Natural killer cell treated with Interleukin-12 subunit alpha and Interleukin-12 subunit beta and Interleukin-15 and Interleukin-18, amount 100 ng/mL, for 72 hours (primary cell): Measurements from ENCODE around the gene PCDHGA6. TPM values are rescaled to one million over a fixed set of nuclear protein-coding genes. Genes with fewer than 3 reads are reported as not detected.
"Not testable (repeated sequence)": the region's sequence is repeated elsewhere in the genome, so short reads cannot be mapped to it uniquely, and the experiment has no call there.

ENCODE experiments used
- ATAC-seq, 2 donors: fragments of 150-1000 bp; cut with Tn5 transposase in 1 of 2; sonication (Bioruptor Pico), chemical (Tn5 transposase) in 1 of 2; 2 replicates each; pipeline ENCODE4 v1.10.0; 2021
- DNase-seq: peaks from one replicate; pipeline ENCODE4 v3.0.0; 2022; ENCODE audit warnings: low spot score
- H3K27ac Mint-ChIP-seq, 2 donors: 1 replicate in 1 of 2; 2 replicates in 1 of 2; pipeline ENCODE4 v1.8.0; 2022; ENCODE audit warnings: mixed read lengths in 2 of 2, mild to moderate bottlenecking in 1 of 2, moderate library complexity in 1 of 2
- H3K27me3 Mint-ChIP-seq, 2 donors: 1 replicate in 1 of 2; 2 replicates in 1 of 2; pipeline ENCODE4 v1.8.0; 2022; ENCODE audit warnings: mixed read lengths in 2 of 2
- H3K36me3 Mint-ChIP-seq: one replicate; pipeline ENCODE4 v1.8.0; 2022; ENCODE audit warnings: mixed read lengths
- H3K4me1 Mint-ChIP-seq, 2 donors: 1 replicate in 1 of 2; 2 replicates in 1 of 2; pipeline ENCODE4 v1.8.0; 2022; ENCODE audit warnings: low read depth in 2 of 2, mixed read lengths in 2 of 2, mild to moderate bottlenecking in 1 of 2
- H3K4me3 Mint-ChIP-seq: one replicate; pipeline ENCODE4 v1.8.0; 2022; ENCODE audit warnings: mixed read lengths
- H3K9me3 Mint-ChIP-seq: 2 replicates; pipeline ENCODE4 v1.8.0; 2022; ENCODE audit warnings: mixed read lengths
- total RNA-seq, 2 donors: library from RNA; stranded (reverse); gene quantifications; one replicate each; pipeline ENCODE4 v1.2.3, GENCODE V29; 2022

The PCDHGA6 gene
- total RNA-seq, 2 donors from 2014 or later, result 0.40 to 0.73 TPM

DNA sequence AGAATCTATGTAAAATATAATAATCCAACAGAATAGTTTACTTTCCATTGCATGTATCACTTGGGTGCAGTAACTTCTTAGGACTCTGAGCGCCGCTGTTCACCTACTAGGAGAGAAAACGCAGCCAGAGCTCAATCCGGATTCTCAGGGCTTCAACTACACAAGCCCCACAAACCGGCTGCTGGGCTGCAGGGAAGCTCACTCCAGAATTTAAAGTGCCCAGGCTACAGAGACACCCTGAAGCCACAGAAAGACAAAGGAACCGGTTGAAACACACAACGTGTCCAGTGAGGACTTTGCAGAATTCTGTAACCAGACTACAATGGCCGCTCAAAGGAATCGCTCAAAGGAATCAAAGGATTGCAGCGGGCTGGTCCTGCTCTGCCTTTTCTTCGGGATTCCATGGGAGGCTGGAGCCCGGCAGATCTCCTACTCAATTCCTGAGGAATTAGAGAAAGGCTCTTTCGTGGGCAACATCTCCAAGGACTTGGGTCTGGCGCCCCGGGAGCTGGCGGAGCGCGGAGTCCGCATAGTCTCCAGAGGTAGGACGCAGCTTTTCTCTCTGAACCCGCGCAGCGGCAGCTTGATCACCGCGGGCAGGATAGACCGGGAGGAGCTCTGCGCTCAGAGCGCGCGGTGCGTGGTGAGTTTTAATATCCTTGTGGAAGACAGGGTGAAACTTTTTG is 39.3 kb downstream of the PCDHGA6 start, which contains the start of gene PCDHGA10:
TSS of gene PCDHGA10 (plus strand) at position 134 of the 686 bp plus-strand sequence. CDS start at position 323, 189 bp downstream.
- H3K9me3 Mint-ChIP-seq, result peaks cover 2% of the 10 kb centered on the region
- peak within 1 kb of the TSS; percentile 34 to 58 for H3K27ac Mint-ChIP-seq
- peak within 1 kb of the TSS; percentile 92 for H3K4me3 Mint-ChIP-seq
- H3K4me1 Mint-ChIP-seq, result peaks cover 31 to 41% of the 10 kb centered on the region in 2 donors
- DNase-seq (no peak), ATAC-seq (peak; percentile 74 to 75)
- H3K36me3 Mint-ChIP-seq, result peaks cover 39% of the 10 kb centered on the region
- peaks cover 26 to 62% of the 10 kb centered on the region in 2 donors for H3K27me3 Mint-ChIP-seq

DNA sequence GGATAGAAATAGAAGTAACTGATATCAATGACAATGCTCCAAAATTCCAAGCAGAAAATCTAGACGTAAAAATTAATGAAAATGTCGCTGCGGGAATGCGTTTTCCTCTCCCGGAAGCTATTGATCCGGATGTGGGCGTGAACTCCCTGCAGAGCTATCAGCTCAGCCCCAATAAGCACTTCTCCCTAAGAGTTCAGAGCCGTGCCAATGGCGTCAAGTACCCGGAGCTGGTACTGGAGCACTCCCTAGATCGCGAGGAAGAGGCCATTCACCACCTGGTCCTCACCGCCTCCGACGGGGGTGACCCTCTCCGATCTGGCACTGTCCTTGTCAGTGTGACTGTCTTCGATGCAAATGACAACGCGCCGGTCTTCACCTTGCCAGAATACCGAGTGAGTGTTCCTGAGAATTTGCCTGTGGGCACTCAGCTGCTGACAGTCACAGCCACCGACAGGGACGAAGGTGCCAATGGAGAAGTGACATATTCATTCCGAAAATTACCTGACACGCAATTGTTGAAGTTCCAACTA is 39.9 kb downstream of the PCDHGA6 start:
- ATAC-seq (no peak), DNase-seq (no peak)
- H3K4me3 Mint-ChIP-seq, result peak overlapping the region; percentile 92
- peaks cover 28 to 62% of the 10 kb centered on the region in 2 donors for H3K27me3 Mint-ChIP-seq
- peaks cover 30 to 43% of the 10 kb centered on the region in 2 donors for H3K4me1 Mint-ChIP-seq
- peaks cover 5% of the 10 kb centered on the region for H3K9me3 Mint-ChIP-seq
- H3K36me3 Mint-ChIP-seq, result peaks cover 40% of the 10 kb centered on the region
- peak overlapping the region; percentile 34 to 58 for H3K27ac Mint-ChIP-seq

DNA sequence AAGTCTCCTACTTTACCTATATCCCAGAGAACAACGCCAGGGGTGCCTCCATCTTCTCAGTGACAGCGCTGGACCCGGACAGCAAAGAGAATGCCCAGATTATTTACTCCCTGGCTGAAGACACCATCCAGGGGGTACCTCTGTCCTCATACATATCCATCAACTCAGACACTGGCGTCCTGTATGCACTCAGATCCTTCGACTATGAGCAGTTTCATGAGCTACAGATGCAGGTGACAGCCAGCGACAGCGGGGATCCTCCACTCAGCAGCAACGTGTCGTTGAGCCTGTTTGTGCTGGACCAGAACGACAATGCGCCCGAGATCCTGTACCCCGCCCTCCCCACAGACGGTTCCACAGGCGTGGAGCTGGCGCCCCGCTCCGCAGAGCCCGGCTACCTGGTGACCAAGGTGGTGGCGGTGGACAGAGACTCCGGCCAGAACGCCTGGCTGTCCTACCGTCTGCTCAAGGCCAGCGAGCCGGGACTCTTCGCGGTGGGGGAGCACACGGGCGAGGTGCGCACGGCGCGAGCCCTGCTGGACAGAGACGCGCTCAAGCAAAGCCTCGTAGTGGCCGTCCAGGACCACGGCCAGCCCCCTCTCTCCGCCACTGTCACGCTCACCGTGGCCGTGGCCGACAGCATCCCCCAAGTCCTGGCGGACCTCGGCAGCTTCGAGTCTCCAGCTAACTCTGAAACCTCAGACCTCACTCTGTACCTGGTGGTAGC is 41.0 kb downstream of the PCDHGA6 start:
- H3K27me3 Mint-ChIP-seq, result peaks cover 27 to 60% of the 10 kb centered on the region in 2 donors
- not testable (repeated sequence) for DNase-seq, H3K27ac Mint-ChIP-seq, ATAC-seq, H3K9me3 Mint-ChIP-seq
- peak overlapping the region; percentile 62 for H3K4me3 Mint-ChIP-seq
- H3K4me1 Mint-ChIP-seq, result peaks cover 24 to 45% of the 10 kb centered on the region in 2 donors
- H3K36me3 Mint-ChIP-seq, result peaks cover 36% of the 10 kb centered on the region

DNA sequence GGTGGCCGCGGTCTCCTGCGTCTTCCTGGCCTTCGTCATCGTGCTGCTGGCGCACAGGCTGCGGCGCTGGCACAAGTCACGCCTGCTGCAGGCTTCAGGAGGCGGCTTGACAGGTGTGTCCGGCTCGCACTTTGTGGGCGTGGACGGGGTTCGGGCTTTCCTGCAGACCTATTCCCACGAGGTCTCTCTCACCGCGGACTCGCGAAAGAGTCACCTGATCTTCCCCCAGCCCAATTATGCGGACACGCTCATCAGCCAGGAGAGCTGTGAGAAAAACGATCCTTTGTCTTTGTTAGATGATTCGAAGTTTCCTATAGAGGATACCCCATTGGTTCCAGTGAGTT is 41.6 kb downstream of the PCDHGA6 start:
- not testable (repeated sequence) for H3K27ac Mint-ChIP-seq, DNase-seq, H3K9me3 Mint-ChIP-seq, ATAC-seq
- peaks cover 22 to 42% of the 10 kb centered on the region in 2 donors for H3K4me1 Mint-ChIP-seq
- H3K4me3 Mint-ChIP-seq, result peak overlapping the region; percentile 62
- peaks cover 33% of the 10 kb centered on the region for H3K36me3 Mint-ChIP-seq
- H3K27me3 Mint-ChIP-seq, result peaks cover 25 to 60% of the 10 kb centered on the region in 2 donors

DNA sequence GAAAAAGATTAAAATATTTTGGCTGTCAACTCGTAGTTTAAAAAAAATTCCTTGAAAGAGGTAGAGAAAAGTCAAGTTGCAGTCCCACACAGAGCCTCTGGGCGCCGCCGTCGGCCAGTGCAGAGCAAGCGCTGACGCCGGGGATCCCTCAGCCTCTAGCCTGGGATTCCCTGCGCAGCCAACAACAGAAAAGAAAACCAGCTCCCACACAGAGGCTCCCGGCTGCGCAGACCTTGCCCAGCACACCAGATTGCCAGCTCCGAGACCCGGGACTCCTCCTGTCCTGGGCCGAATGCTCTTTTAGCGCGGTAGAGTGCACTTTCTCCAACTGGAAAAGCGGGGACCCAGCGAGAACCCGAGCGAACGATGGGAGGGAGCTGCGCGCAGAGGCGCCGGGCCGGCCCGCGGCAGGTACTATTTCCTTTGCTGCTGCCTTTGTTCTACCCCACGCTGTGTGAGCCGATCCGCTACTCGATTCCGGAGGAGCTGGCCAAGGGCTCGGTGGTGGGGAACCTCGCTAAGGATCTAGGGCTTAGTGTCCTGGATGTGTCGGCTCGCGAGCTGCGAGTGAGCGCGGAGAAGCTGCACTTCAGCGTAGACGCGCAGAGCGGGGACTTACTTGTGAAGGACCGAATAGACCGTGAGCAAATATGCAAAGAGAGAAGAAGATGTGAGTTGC is 43.9 kb downstream of the PCDHGA6 start, which contains the start of gene PCDHGB7:
TSS of gene PCDHGB7 (plus strand) at position 184 of the 679 bp plus-strand sequence. CDS start at position 367, 183 bp downstream.
- Mint-ChIP-seq H3K4me3 (peak within 1 kb of the TSS; percentile 76), H3K4me1 (peaks cover 20 to 51% of the 10 kb centered on the region in 2 donors), H3K27ac (peak within 1 kb of the TSS in 1 of 2 donors; percentile 18), H3K27me3 (peaks cover 35 to 78% of the 10 kb centered on the region in 2 donors), H3K36me3 (peaks cover 30% of the 10 kb centered on the region)
- DNase-seq, result peak; percentile 76
- ATAC-seq, result peak; percentile 82 to 92
- not testable (repeated sequence) for H3K9me3 Mint-ChIP-seq

DNA sequence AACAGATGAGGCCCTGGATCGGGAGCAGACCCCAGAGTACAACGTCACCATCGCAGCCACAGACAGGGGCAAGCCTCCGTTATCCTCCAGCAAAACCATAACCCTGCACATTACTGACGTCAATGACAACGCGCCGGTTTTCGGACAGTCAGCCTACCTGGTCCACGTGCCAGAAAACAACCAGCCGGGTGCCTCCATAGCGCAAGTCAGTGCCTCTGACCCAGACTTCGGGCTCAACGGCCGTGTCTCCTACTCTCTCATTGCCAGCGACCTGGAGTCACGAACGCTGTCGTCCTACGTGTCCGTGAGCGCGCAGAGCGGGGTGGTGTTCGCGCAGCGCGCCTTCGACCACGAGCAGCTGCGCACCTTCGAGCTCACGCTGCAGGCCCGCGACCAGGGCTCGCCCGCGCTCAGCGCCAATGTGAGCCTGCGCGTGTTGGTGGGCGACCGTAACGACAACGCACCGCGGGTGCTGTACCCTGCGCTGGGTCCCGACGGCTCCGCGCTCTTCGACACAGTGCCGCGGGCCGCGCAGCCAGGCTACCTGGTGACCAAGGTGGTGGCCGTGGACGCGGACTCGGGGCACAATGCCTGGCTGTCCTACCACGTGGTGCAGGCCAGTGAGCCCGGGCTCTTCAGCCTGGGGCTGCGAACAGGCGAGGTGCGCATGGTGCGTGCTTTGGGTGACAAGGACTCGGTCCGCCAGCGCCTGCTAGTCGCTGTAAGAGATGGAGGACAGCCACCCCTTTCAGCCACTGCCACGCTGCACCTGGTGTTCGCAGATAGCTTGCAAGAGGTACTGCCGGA is 45.6 kb downstream of the PCDHGA6 start:
- H3K4me3 Mint-ChIP-seq, result no peak overlapping the region
- no peak overlapping the region for H3K27ac Mint-ChIP-seq
- no peak for ATAC-seq
- H3K4me1 Mint-ChIP-seq, result peaks cover 10 to 34% of the 10 kb centered on the region in 2 donors
- DNase-seq, result no peak
- peaks cover 23% of the 10 kb centered on the region for H3K36me3 Mint-ChIP-seq
- H3K9me3 Mint-ChIP-seq, result peaks cover 7% of the 10 kb centered on the region
- peaks cover 33 to 70% of the 10 kb centered on the region in 2 donors for H3K27me3 Mint-ChIP-seq

DNA sequence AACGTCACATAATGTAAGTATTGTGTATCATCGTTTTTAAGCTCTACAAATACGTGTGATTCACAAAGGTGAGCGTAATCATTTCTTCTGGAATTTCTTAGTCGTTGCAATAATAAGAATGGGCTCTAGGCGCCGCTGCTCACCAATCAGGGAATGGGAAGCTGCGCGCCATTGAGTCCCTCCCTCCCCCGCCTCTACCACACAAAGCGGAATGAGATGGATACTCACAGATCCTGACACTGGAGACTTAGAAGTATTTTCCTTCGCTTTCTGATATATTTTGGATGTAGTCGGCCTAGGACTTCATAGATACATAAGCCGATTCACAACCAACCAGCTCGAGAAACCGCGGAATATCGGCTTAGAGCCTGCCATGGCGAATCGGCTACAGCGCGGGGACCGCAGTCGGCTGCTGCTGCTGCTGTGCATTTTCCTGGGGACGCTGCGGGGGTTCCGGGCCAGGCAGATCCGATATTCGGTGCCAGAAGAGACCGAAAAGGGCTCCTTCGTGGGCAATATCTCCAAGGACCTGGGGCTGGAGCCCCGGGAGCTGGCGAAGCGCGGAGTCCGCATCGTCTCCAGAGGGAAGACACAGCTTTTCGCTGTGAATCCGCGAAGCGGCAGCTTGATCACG is 47.3 kb downstream of the PCDHGA6 start, which contains the start of gene PCDHGA11:
TSS of gene PCDHGA11 (plus strand) at position 197 of the 634 bp plus-strand sequence. CDS start at position 374, 177 bp downstream.
- peak; percentile 50 to 62 for ATAC-seq
- H3K27ac Mint-ChIP-seq, result no peak within 1 kb of the TSS
- H3K4me1 Mint-ChIP-seq, result peaks cover 6 to 23% of the 10 kb centered on the region in 2 donors
- no peak for DNase-seq
- H3K36me3 Mint-ChIP-seq, result peaks cover 20% of the 10 kb centered on the region
- peaks cover 36 to 66% of the 10 kb centered on the region in 2 donors for H3K27me3 Mint-ChIP-seq
- H3K4me3 Mint-ChIP-seq, result peak within 1 kb of the TSS; percentile 79
- peaks cover 7% of the 10 kb centered on the region for H3K9me3 Mint-ChIP-seq

DNA sequence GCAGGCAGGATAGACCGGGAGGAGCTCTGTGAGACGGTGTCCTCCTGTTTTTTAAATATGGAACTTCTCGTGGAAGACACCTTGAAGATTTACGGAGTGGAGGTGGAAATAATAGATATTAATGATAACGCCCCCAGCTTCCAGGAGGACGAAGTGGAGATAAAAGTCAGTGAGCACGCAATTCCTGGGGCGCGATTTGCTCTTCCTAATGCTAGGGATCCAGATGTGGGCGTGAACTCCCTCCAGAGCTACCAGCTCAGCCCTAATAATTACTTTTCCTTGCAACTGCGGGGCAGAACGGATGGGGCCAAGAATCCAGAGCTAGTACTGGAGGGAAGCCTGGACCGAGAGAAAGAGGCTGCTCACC is 47.8 kb downstream of the PCDHGA6 start:
- ATAC-seq (no peak), DNase-seq (no peak)
- peaks cover 20% of the 10 kb centered on the region for H3K36me3 Mint-ChIP-seq
- peak overlapping the region; percentile 79 for H3K4me3 Mint-ChIP-seq
- peaks cover 36 to 61% of the 10 kb centered on the region in 2 donors for H3K27me3 Mint-ChIP-seq
- peaks cover 7% of the 10 kb centered on the region for H3K9me3 Mint-ChIP-seq
- H3K4me1 Mint-ChIP-seq, result peaks cover 6 to 23% of the 10 kb centered on the region in 2 donors
- H3K27ac Mint-ChIP-seq, result no peak overlapping the region

DNA sequence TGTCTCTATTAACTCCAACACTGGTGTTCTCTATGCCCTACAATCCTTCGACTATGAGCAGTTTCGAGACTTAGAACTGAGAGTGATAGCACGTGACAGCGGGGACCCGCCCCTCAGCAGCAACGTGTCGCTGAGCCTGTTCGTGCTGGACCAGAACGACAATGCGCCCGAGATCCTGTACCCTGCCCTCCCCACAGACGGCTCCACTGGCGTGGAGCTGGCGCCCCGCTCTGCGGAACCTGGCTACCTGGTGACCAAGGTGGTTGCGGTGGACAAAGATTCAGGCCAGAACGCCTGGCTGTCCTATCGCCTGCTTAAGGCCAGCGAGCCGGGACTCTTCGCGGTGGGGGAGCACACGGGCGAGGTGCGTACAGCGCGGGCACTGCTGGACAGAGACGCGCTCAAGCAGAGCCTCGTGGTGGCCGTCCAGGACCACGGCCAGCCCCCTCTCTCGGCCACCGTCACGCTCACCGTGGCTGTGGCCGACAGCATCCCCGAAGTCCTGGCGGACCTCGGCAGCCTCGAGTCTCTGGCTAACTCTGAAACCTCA is 49.1 kb downstream of the PCDHGA6 start:
- DNase-seq (no peak), ATAC-seq (no peak)
- Mint-ChIP-seq H3K27ac (no peak overlapping the region), H3K27me3 (peaks cover 38 to 58% of the 10 kb centered on the region in 2 donors), H3K36me3 (peaks cover 18% of the 10 kb centered on the region), H3K4me3 (peak overlapping the region; percentile 18), H3K9me3 (peaks cover 7% of the 10 kb centered on the region), H3K4me1 (peaks cover 5 to 21% of the 10 kb centered on the region in 2 donors)

DNA sequence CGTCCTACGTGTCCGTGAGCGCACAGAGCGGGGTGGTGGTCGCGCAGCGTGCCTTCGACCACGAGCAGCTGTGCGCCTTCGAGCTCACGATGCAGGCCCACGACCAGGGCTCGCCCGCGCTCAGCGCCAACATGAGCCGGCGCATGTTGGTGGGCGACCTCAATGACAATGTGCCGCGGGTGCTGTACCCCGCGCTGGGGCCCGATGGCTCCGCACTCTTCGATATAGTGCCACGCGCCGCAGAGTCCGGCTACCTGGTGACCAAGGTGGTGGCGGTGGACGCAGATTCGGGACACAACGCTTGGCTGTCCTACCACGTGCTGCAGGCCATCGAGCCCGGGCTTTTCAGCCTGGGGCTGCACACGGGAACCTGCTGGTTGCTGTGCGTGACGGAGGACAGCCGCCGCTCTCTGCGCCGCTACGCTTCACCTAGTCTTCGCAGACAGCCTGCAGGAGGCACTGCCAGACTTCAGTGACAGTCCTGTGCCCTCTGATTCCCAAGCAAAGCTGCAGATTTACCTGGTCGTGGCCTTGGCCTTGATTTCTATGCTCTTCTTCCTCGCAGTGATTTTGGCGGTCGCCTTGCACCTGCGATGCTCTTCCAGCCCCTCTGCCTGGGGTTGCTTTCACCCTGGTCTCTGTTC is 54.2 kb downstream of the PCDHGA6 start:
- Mint-ChIP-seq H3K27ac (no peak overlapping the region), H3K36me3 (peaks cover 29% of the 10 kb centered on the region), H3K27me3 (peaks cover 38 to 48% of the 10 kb centered on the region in 2 donors), H3K4me1 (peaks cover 7 to 14% of the 10 kb centered on the region in 2 donors), H3K4me3 (no peak overlapping the region), H3K9me3 (no peaks in the 10 kb centered on the region)
- DNase-seq (no peak), ATAC-seq (peak in 1 of 2 donors; percentile 31)
